GM12801 (cell line): Measurements from ENCODE around the gene RSRC2.

Experiments
- CTCF ChIP-seq: IDR thresholded peaks from one replicate; pipeline ENCODE4 v1.5.1; 2011; ENCODE audit warnings: control low read depth; ENCODE audit not compliant: insufficient read length; ENCODE audit errors: extremely low read depth

RSRC2 gene

DNA sequence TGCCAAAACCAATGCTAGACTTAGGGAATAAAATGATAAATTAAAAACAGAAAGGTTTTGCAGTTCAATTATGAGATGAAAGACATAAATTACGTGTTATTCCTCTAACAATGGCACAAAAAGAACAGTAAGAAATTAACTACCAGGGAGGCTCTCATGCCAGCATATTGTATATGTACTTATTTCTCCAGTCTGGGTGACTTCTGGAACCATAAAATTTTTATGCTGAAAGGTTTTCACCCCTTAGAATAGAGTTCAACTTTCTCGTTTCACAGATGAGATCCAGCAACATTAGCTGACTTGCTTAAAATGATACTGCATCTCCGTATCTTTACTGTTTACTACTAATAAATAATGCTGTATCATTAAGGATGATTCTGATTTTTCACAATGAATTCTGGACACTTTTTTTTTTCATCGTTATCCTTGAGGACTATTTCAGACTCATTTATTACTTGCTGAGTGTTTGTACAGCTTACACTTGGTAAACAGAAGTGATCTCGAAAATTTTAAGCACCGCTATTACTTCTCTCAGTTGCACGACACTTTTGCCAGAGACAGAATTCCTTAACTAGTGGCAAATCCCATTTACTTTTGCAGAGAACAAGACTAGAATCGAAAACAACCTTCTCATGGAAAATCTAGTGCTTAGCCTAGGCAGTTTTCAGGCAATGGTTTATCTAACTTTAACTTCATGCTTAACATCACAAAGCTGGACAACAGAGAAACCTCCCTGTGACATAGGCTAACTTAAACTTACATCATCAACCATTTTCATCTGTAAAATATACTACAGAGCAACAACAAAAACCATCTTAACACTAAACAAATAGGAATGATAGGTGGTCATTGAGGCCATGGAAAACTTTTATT is 2.7 kb downstream of the RSRC2 start:
- no peak for TF ChIP-seq CTCF

DNA sequence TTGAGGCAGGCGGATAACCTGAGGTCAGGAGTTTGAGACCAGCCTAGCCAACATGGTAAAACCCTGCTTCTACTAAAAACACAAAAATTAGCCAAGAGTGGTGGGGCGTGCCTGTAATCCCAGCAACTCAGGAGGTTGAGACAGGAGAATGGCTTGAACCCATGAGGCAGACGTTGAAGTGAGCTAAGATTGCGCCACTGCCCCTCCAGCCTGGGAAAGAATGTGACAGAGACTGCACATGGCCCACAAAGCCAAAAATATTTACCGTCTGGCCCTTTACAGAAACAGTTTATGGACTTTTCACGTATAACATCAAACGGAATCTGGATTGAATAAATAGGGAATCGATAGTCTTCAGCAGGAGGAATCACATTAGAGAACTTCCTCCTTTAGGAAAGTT is 3.5 kb downstream of the RSRC2 start:
- no peak for TF ChIP-seq CTCF

DNA sequence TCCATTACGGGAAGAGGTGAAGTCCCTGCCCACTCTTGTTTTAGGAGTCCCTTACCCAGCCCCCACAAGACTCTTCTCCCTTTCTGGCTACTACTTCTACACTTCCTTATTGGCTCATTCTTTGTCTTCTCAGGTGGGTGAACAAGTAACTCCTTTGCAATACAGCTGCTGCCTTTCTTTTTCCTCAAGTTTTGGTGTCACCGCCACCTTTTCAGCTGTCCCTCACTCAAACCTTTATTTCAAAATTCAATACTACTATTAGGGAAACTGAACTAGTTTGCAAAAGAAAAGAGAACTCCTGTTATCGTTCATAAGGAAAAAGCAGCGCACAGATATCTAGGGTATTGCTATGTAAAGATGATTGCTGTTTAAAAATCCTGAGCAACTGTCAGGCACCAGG is 6.1 kb downstream of the RSRC2 start:
- TF ChIP-seq CTCF, result no peak

DNA sequence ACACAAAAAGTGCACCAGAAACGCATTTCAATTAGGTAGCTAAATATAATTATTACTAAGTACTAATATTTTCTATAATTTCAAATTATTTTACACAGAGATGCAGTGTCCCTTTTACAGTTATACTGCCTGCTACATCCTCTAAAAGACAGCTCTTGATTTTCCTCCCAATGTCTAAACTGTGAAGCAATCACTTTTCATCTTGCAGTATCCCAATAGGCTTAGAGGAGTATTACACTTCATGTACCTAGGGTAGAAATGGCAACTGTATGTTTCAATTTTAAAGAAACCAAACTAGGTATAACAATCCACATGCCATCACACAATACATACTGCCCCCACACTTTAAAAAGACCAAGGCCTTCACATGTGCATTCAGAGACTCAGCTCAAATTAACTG is 7.3 kb downstream of the RSRC2 start:
- no peak for TF ChIP-seq CTCF

DNA sequence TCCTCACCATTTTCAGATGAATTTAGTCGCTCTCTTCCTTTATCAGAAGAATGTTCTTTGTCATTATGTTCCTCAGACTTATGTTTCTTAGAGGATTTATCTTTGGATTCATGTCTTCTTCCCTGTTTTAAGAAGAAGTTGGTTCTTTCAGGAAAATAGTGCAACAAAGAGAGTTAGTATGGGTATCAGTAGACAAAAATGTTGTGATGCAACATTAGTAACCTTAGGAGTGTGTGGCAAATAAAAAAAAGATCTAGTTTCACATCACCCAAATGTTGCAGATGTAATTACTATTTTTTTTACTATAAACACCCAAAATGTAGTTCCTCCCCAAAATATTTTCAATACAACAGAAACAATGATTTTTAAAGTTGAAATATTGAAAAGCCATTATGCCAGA is 7.8 kb downstream of the RSRC2 start:
- no peak for TF ChIP-seq CTCF

DNA sequence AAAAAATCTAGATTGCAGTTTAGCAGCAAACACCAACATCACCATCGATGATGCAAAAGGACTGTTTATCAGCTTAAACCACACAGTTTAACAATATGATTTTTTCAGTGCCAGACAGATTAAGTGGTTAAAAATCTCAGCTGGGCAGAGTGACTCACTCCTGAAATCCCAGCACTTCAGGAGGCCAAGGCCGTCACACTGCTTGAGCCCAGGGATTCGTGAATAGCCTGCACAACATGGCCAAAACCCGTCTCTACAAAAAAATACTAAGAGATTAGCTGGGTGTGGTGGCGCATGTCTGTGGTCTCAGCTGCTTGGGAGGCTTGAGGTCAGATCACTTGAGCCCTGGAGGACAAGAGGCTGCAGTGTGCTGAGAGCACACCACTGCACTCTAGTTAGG is 8.9 kb downstream of the RSRC2 start:
- TF ChIP-seq CTCF, result no peak

GRCh38 chr12:122516544-122517361 is 10.0 kb downstream of the RSRC2 start:
- no peak for TF ChIP-seq CTCF
